HL-60 (cell line): Measurements from ENCODE around the gene TFB2M.

Source experiments
- DNase-seq, 2 experiments: peaks; one replicate each; pipeline ENCODE4 v3.0.0-alpha.2; 2010 to 2020; ENCODE audit warnings: low read depth in 1 of 2, low spot score in 1 of 2
- H3K27ac ChIP-seq: fragments of 250-450 bp; sonication (Bioruptor Pico); replicated peaks from 2 replicates; pipeline ENCODE4 v1.5.1; 2020; ENCODE audit warnings: mild to moderate bottlenecking, moderate library complexity
- H3K27me3 ChIP-seq: fragments of 250-450 bp; sonication (Bioruptor Pico); 2 replicates; pipeline ENCODE4 v1.5.1; 2021; ENCODE audit warnings: mild to moderate bottlenecking, moderate library complexity; ENCODE audit not compliant: insufficient read depth, poor library complexity, severe bottlenecking
- H3K4me3 ChIP-seq: replicated peaks from 2 replicates; pipeline ENCODE4 v1.5.1; 2011; ENCODE audit warnings: mild to moderate bottlenecking, control low read depth, low read length; ENCODE audit not compliant: insufficient read depth
- GABPA ChIP-seq: IDR thresholded peaks from 2 replicates; pipeline ENCODE4 v1.6.1; 2012; ENCODE audit warnings: low read depth
- POLR2AphosphoS5 ChIP-seq: IDR thresholded peaks from 2 replicates; pipeline ENCODE4 v1.6.1; 2012; ENCODE audit warnings: low read depth
- SPI1 ChIP-seq: IDR thresholded peaks from 2 replicates; pipeline ENCODE4 v1.6.1; 2012; ENCODE audit warnings: low read depth, mild to moderate bottlenecking, borderline replicate concordance
- TF ChIP-seq, protein P1 (sequence below): IDR thresholded peaks from one replicate; pipeline ENCODE4 v1.5.1; 2011; ENCODE audit warnings: low read length, control low read depth, inconsistent platforms; ENCODE audit not compliant: insufficient read depth
- TF ChIP-seq, protein P2 (sequence below): IDR thresholded peaks from 2 replicates; pipeline ENCODE4 v1.6.1; 2012; ENCODE audit warnings: low read depth; ENCODE audit not compliant: insufficient replicate concordance

Gene TFB2M

DNA sequence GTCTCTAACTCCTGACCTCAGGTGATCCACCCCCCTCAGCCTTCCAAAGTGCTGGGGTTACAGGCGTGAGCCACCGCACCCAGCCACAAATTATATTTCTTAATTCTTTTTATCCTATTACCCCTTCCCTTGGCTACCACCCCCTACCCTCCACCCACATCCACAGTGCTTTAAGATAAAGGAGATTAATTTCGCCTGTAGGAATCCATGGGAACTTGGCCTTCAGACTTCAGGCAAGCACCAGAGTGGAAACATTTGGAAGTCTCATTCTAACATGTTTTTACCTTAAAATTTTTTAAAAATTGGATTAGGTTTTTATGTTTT is 10.6 kb upstream of the TFB2M start:
- H3K4me3 ChIP-seq = no peak overlapping the region
- no peaks in the 10 kb centered on the region for H3K27me3 ChIP-seq
- TF ChIP-seq GABPA (no peak), POLR2AphosphoS5 (no peak), SPI1 (no peak)
- TF ChIP-seq, protein P1, sequence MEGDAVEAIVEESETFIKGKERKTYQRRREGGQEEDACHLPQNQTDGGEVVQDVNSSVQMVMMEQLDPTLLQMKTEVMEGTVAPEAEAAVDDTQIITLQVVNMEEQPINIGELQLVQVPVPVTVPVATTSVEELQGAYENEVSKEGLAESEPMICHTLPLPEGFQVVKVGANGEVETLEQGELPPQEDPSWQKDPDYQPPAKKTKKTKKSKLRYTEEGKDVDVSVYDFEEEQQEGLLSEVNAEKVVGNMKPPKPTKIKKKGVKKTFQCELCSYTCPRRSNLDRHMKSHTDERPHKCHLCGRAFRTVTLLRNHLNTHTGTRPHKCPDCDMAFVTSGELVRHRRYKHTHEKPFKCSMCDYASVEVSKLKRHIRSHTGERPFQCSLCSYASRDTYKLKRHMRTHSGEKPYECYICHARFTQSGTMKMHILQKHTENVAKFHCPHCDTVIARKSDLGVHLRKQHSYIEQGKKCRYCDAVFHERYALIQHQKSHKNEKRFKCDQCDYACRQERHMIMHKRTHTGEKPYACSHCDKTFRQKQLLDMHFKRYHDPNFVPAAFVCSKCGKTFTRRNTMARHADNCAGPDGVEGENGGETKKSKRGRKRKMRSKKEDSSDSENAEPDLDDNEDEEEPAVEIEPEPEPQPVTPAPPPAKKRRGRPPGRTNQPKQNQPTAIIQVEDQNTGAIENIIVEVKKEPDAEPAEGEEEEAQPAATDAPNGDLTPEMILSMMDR = no peak
- TF ChIP-seq, protein P2, sequence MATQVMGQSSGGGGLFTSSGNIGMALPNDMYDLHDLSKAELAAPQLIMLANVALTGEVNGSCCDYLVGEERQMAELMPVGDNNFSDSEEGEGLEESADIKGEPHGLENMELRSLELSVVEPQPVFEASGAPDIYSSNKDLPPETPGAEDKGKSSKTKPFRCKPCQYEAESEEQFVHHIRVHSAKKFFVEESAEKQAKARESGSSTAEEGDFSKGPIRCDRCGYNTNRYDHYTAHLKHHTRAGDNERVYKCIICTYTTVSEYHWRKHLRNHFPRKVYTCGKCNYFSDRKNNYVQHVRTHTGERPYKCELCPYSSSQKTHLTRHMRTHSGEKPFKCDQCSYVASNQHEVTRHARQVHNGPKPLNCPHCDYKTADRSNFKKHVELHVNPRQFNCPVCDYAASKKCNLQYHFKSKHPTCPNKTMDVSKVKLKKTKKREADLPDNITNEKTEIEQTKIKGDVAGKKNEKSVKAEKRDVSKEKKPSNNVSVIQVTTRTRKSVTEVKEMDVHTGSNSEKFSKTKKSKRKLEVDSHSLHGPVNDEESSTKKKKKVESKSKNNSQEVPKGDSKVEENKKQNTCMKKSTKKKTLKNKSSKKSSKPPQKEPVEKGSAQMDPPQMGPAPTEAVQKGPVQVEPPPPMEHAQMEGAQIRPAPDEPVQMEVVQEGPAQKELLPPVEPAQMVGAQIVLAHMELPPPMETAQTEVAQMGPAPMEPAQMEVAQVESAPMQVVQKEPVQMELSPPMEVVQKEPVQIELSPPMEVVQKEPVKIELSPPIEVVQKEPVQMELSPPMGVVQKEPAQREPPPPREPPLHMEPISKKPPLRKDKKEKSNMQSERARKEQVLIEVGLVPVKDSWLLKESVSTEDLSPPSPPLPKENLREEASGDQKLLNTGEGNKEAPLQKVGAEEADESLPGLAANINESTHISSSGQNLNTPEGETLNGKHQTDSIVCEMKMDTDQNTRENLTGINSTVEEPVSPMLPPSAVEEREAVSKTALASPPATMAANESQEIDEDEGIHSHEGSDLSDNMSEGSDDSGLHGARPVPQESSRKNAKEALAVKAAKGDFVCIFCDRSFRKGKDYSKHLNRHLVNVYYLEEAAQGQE = no peak
- DNase-seq = no peak
- H3K27ac ChIP-seq = no peak overlapping the region

DNA sequence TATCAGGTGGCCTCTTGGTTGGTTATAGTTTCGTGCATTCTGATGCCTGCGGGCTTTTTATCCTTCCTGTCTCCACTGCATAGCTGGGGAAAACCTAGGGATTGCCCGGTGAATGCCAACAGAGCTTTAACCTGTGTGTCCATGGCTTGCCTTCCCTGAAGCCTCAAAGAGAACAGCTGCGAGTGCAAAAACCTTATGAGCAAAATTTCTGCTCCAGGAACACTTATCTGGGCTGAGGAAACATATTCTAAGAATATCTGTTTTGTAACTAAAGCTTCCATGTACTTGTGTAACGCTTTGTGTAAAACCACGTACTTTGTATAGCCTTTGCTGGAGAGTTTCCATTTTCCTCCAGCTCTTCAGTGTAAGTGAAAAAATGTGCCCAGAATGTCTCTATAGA is 7.4 kb upstream of the TFB2M start:
- H3K27me3 ChIP-seq = no peaks in the 10 kb centered on the region
- no peak for TF ChIP-seq SPI1
- no peak for TF ChIP-seq GABPA
- TF ChIP-seq, protein P2 = no peak
- TF ChIP-seq, protein P1 = no peak
- no peak for TF ChIP-seq POLR2AphosphoS5
- peak in 1 of 2 experiments; percentile 12 for DNase-seq
- no peak overlapping the region for H3K4me3 ChIP-seq
- H3K27ac ChIP-seq = peak overlapping the region; percentile 1; the same call in 1 of the 2 replicates

DNA sequence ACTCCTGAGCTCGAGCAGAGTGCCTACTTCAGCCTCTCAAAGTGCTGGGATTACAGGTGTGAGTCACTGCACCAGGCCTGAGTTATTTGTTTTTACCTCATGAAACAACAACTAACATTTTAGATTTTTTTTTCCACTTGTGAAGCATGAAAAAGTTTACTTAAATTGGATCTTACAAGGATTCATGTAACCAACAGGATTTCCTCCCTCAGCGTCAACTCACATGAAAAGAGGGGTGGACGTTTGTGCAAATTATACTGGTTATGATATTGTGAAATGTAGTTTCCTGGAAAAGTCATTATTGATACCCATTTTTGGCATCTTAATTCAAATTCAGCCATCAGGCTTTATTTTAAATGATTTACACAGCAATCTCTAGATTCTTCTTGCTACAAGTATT is 6.7 kb upstream of the TFB2M start:
- Histone ChIP-seq H3K27ac (peak overlapping the region; percentile 21), H3K27me3 (no peaks in the 10 kb centered on the region), H3K4me3 (no peak overlapping the region)
- no peak for DNase-seq
- no peak for TF ChIP-seq GABPA
- TF ChIP-seq, protein P1 = no peak
- TF ChIP-seq POLR2AphosphoS5 = no peak
- TF ChIP-seq SPI1 = no peak
- TF ChIP-seq, protein P2 = no peak
